ENCODE results near the gene SH2D5. TPM values are rescaled to one million over a fixed set of nuclear protein-coding genes. Genes with fewer than 3 reads are reported as not detected.

Gene SH2D5
- polyA plus RNA-seq, 4 donors = 0.76 to 2.0 (median 1.3) TPM

DNA sequence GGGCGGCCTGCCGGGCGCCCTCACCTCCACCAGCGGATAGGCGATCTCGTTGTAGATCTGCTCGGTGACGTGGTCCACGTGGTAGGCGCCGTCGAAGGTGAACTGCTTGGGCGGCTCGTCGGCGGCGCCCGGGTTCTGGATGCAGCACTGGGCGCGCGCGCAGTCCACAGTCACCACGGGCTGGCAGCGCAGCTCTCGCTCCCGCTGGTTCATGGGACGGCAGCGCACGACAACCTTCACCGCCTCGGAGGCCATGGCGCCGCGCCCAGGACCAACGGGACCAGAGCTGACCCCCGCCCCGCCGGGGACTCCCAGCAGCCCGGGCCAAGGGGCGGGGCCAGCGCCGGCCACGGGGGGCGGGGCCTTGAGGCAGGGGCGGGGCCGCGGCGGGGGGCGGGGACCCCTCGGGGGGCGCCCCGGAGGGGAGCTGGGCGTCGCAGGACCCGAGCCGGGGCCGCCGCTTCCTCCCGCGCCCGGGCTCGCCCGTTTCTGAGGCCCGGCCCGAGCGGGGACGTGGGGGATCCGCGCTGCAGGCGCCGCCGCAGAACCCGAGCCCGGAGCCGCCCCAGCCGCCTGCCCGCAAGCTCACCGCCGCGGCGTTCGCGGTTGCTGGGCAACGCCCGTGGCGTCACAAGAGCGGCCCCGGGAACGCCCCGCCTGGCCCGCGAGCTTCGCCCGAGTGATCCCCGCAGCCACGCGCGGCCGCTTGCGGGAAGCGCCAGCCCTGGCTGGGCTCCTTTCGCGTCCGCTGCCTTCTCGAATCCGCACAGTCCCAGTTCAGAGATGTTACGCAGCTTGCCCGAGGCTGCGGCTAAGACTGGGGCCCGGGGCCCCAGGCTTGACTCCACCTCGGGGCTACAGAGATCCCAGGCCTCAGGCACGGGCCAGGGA lies 14.8 kb downstream of the SH2D5 start, which contains the start of gene KIF17:
Gene KIF17, minus strand, starts transcription at position 556 of the 891 bp plus-strand sequence. Its CDS starts 301 bp downstream, at position 255.
- DNase-seq (ENCODE audit: low read depth in 4 of 4, low spot score in 2 of 4) = peak in 1 of 4 donors; percentile 64

DNA sequence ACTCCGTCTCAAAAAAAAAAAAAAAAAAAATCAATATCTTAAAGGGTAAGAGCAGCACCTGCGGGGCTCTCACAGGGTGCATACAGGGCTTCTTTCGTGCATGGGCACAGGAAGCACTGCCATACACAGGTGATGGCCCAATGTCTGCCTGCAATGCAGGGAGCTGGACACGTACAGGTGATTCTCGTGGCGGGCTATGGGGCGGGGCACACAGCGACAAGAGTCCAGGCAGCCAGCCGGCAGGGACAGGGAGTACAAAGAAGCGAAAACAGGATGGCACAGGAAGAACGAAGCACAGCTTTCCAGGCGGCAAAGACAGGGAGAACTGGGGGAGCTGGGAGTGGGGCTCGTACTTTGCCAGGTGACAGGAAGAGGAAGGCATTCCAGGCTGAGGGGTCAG lies 16.3 kb downstream of the SH2D5 start:
- DNase-seq (ENCODE audit: low read depth in 4 of 4, low spot score in 2 of 4) = no peak

DNA sequence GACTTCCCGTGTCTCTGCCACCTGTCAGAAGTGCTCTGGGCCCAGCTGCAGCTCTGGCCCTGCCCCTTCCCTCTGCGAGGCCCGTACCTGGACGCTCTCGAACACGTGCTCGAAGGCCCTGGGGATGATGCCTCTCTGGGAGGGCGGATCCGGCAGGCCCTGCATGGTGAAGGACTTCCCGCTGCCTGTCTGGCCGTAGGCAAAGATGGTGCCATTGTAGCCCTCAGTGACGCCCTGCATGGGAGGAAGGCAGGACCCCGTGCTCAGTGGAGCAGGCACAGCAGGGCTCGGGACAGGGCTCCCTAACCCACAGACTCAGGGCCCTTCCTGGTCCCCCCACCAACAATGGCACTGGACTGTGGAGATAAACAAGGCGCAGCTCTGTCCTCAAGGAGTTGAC lies 17.1 kb downstream of the SH2D5 start:
- no peak for DNase-seq (ENCODE audit: low read depth in 4 of 4, low spot score in 2 of 4)

DNA sequence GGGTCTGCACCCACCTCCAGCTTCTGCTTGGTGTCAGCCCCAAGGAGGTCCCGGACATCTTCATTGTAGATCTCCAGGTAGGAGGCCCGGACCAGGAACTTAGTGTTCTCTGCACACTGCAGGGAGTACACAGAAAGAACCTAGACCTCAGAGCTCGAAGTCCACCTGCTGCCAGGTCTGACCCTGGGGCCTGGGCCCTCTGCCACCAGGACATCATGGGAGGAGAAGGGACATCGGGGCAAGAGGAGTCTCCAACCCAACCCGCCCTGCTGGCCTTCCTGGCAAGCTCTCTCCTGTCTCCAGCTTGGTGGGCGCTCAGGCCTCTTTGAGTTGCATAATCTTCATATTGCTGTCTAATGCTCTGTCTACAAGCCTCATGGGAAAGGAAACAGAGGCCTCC lies 19.1 kb downstream of the SH2D5 start:
- no peak for DNase-seq (ENCODE audit: low read depth in 4 of 4, low spot score in 2 of 4)

DNA sequence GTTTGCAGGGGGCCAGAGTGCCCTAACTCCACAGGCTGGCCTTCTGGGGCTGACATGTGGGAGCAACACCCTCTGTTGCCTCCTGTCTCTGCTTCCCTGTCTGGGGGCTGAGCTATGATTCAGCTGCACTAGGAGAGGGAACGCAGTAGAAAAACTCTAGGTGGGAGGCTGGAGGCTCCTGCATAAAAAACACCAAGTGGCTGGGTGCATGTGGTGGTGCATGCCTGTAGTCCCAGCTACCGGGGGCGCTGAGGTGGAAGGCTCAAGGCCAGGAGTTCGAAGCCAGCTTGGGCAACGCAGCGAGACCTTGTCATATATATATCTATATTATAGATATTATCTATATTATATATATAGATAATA lies 20.3 kb downstream of the SH2D5 start:
- no peak for DNase-seq (ENCODE audit: low read depth in 4 of 4, low spot score in 2 of 4)

DNA sequence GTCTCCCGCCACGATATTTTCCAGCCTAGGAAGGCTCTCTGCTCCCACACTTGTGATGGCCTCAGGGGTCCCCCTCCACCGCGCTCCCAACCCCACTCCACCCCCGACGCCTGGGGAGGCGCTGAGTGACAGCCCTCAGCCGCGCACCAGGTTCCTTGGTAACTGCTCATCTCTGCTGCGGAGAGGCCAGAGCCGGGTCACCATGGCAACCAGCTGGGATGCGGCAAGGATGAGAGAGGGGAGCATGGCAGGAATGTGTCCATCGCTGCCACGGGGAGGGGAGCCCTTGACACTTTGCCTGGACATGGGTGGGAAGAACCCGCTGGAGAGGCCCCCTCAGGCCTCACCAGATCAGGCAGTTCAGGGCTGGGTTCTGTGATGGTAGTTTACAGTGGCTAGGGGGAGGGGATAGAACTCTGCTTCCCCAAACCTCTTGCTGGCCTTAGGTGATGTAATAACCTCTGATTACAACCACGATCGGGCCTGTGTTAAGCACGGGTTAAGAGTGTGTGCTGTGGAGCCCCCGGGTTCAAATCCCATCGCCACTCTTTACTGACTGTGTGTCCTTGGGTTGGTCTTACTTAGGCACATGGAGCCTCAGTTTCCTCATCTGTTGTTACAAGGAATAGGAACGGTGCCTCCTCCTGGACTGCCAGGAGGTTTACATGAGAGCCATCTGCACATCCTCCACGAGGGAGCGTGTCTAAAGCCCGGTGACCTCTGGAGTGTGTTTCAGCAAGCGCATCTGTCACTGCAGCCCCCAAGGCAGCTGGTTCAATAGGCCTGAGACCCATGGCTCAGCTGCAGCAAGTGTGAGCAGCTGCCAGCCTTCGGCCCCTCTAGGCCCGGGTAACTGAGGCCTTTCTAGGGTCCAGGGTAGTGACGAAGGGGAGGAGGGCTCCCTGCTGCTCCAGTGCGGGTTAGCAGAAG lies 21.0 kb downstream of the SH2D5 start:
- no peak for DNase-seq (ENCODE audit: low read depth in 4 of 4, low spot score in 2 of 4)

DNA sequence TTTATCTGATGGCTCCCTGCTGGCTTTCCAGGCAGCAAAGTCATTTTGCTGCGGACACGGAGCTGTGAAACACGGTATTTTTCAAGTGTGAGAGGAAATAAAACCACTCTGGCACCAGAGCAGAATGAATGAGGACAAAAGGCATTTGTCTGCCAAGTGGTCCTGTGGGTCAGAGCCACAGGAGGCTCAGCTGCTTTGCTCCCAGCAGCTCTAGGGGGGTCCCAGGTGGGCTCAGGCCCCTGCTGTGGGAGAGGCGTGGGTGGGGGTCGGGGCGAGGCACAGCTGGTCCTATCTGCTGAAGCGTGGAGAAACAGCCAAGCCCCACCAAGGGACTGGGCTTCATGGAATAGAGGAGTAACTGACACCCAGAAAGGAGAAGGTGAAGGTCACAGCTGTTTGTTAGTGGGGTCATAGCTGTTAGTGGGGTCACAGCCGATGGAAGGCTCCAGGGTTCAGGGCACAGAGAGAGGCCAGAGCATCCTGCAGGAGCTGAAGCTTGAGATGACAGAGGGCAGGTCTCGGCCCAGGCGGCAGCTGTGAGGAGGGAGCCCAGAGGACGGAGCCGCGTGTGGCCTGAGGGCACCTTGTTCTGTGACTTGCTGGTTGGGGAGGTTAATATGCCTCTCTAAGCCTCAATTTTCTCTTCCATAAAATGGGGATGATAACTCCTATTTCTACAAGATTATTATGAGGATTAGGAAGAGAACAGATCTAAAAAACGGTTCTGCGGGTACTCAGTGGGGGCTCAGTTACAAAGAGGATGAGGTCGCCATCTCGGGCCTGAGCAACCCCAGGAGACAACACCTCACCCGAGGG lies 21.8 kb downstream of the SH2D5 start:
- no peak for DNase-seq (ENCODE audit: low read depth in 4 of 4, low spot score in 2 of 4)

DNA sequence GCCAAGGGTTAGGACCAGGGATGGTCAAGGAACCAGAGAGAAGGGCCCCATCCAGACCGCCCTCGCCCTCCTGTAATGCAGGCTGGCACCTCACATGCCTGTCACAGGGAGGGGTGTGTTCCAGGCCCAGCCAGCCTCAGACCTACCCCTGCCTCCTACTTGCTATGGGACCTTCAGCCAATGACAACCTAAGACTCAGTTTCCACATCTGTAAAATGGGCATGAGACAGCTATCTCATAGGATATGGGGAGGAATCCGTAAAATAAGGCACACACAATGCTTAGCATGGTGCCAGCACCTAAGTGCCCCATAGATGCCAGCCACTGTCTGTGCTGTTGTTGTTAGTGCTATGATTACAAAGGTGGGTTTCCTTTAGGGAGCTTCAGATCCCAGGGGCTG lies 22.6 kb downstream of the SH2D5 start:
- DNase-seq (ENCODE audit: low read depth in 4 of 4, low spot score in 2 of 4) = no peak

DNA sequence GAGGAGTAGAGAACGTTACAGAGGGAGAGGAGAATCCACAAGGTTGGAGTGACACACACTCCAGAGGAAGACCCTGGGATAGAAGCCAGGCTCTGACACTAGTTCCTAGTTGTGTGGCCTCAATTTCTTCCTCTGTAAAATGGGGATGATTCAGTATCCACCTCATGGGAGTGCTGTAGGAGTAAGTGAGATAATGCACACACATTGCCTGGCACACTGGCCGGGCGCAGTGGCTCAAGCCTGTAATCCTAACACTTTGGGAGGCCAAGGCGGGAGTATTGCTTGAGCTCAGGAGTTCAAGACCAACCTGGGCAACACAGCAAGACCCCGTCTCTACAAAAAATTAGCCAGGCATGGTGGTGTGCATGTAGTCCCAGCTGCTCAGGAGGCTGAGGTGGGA lies 23.6 kb downstream of the SH2D5 start:
- DNase-seq (ENCODE audit: low read depth in 4 of 4, low spot score in 2 of 4) = no peak

DNA sequence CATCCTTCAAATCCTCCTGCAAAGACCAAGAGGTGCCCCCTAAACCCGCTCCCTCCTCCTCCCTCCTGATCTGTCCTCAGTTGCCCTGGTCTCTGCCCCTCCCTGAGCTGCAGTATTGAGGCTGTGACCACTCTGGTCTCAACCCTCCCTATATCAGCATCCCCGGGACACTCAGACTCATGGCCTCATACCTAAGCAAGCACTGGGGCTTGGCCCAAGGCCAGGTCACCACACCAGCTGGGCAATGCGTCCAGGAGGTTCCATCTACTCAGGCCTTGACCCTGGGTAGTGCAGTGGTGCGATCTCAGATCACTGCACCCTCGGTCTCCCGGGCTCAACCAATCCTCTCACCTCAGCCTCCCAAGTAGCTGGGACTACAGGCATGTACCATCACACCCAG lies 24.4 kb downstream of the SH2D5 start:
- DNase-seq (ENCODE audit: low read depth in 4 of 4, low spot score in 2 of 4) = no peak

DNA sequence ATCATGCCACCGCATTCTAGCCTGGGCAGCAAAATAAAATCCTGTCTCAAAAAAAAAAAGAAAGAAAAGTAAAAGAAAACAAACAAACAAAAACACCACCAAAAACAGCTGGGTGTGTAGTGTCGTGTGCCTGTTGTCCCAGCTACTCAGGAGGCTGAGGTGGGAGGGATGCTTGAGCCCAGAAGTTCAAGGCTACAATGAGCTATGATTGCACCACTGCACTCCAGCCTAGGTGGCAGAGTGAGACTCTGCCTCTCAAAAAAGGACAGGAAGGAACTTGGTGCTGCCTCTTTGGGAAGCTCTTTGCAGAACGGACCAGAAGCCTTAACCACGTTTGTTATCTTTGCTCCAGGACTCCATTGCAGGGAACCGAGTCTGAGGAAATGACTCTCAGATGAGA lies 25.7 kb downstream of the SH2D5 start:
- DNase-seq (ENCODE audit: low read depth in 4 of 4, low spot score in 2 of 4) = no peak

DNA sequence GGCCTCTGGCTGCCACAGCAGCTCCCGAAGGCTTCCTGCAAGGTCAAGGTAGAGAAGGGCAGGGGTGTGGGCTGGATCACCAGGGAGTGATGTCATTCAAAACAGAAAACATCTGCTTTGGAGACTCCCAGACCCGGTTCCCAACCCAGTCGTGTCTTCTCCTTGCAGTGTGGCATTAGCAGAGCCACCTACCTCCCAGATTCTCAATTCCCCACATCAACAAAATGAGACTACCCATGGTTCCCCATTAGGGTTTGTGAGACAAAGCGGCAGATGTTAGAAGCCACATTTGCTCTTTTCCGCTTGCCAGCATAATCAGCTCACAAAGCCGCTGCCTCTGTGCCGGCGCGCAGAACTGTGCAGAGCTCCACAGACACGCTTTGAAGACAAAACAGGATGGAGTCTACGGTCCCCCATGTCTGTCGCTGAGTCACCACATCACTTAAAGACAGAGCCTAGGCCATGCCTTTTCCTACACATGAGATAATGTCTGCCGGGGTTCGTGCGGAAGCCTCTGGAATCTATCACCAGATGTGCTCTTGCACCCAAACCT lies 27.2 kb downstream of the SH2D5 start:
- DNase-seq (ENCODE audit: low read depth in 4 of 4, low spot score in 2 of 4) = no peak

DNA sequence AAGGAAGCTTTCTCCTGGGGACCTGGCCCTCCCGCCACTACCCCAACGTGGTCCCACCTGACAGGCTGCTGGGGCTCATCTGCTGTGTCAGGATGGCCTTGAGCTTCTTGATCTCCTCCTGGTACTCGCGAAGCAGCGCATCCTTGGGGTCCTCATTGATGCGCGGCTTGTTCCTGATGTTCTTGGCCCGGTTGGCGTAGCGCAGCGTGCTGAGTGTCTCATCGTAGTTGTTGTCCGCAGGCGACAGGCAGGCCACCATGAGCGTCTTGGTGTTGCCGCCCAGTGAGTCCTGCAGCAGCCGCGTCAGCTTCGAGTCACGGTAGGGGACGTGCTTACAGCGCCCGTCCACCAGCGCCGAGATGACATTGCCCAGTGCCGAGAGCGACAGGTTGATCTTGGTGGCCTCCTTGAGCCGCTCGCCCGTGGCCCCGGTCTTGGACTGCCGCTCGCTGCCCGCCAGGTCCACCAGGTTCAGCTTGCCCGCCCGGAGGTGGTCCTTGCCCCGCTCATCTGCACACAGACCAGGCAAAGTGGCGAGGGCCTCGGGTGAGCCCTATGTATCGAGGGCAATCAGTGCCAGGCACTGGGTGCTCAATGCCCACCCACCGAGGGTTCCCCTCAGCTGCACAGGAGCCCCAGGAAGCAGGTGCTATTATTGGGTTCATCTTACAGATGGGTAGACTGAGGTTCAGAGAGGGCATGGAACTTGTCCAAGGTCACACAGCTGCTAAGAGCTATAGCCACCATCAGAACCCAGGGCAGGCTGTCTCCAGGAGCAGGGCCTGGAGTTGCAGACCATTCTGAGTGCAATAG lies 27.9 kb downstream of the SH2D5 start:
- DNase-seq (ENCODE audit: low read depth in 4 of 4, low spot score in 2 of 4) = no peak

DNA sequence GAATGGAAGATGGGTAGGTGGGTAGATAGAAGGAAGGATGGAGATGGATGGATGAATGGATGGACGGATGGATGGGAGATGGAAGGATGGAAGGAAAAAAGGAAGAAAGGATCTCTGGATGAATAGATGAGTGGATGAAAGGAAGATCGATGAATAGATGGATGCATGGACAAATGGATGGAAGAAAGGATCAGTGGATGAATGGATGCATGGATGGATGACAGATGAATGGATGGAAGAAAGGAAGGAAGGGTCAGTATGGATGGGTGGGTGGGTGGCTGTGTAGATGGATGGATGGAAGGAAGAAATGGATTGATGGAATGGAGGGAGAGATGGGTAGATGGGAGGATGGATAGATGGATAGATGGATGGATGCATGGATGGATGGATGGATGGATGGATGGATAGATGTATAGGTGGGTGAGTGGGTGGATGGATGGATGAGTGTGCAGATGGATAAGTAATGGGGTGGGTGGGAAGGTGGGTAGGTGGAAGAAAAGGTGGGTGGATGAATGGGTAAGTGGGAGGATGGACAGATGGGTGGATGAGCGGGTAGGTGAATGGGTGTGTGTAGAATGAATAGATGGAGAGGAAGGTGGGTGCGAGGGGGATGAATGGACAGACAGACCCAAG lies 29.3 kb downstream of the SH2D5 start:
- no peak for DNase-seq (ENCODE audit: low read depth in 4 of 4, low spot score in 2 of 4)

DNA sequence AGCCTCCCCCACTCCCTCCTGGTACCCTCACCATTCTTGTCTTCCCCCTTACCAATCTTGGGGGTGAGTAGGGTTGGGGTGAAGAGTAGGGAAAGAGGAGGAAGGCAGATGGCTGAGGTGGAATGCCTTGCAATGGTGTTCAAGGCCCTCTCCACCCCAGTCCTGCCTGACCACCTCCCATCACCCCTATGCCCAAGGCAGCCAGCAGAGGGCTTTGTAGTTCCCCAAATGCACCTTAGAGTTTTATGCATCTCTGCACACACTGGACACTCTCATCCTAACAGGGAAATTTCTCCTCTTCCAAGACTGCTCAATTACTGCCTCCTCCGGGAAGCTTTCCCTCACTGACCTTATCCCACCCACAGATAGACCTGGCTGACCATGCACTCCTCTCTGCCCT lies 30.1 kb downstream of the SH2D5 start:
- no peak for DNase-seq (ENCODE audit: low read depth in 4 of 4, low spot score in 2 of 4)

DNA sequence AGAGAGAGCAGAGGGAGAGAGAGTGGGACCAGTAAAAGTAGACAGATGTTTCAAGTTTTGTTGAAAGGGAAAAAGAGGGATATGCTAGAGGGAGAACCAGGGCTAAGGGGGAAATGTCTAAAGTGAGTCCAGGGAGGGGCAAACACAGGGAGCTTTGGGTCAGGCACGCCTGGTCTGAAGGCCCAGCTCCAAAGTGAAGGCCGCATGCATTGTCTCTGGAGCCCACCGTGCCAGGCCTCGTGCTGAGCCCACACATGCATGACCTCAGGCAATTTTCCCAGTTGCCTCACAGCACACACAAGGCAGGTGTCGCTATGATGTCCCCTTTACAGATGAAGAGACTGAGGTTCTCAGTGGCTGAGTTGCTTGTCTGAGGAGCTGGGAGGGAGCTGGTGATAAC lies 30.7 kb downstream of the SH2D5 start:
- no peak for DNase-seq (ENCODE audit: low read depth in 4 of 4, low spot score in 2 of 4)

DNA sequence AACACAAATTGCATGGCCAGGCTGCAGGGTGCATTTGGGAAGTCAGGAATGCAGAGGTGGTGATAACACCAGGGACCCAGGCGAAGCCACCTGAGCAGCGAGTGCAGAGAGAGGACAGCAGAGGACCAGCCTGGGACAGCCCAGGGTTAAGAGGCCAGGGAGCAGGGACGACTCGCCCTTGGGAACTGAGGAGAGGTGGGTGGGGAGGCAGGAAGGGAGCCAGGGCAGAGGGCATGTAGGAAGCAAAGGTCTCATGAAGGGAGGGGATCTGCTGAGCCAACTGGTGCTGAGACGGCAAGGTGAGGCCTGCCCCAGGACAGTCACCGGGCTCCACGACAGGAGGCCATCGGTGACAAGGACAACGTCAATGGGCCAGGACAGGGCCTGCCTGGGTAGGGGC lies 31.1 kb downstream of the SH2D5 start:
- no peak for DNase-seq (ENCODE audit: low read depth in 4 of 4, low spot score in 2 of 4)

DNA sequence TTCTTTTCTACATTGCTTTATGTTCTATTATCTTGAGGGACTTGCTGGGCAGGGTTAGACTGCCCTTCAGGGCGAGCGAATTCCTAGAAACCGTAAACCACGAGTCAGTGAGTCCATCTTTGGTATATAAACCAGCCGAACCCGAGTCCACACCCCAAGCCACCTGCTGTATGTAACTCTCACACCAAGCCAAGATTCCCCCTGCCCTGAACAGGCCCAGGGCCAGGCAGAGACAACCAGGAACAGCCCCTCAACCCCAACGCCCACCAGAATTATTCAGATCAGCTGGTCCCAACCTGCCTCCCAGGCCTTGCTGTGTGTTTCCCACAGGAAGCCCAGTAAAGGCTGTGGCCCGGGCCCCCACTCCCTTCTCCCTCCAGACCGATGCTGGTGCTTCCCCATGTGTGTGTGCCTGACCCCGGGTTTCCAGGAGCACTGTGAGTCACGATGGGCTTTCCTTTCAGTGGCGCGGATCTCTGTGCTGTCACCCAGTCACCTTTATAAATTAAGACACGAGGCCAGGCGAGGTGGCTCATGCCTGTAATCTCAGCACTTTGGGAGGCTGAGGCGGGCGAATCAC lies 31.8 kb downstream of the SH2D5 start:
- no peak for DNase-seq (ENCODE audit: low read depth in 4 of 4, low spot score in 2 of 4)

DNA sequence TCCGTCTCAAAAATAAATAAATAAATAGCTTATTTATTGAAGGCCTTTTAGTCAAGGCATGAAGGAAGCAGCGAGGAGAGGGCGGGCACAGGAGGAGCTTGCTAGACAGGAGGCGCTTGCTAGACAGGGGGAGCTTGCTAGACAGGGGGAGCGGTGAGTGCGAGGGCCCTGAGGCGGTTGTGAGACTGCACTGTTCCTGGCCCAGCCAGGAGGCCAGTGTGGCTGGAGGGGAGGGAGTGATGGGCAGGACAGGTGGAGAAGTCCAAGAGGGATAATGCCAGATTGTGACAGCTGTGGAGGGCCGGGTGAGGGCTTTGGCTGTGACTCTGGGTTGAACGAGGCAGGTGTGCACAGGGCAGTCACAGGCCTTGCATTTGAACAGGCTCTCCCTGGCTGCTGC lies 32.9 kb downstream of the SH2D5 start:
- no peak for DNase-seq (ENCODE audit: low read depth in 4 of 4, low spot score in 2 of 4)
